ENCODE data around the gene IRF2BP2.
A peak's percentile ranks its signal among the peaks of the same experiment; 100 is the strongest.

The IRF2BP2 gene

DNA sequence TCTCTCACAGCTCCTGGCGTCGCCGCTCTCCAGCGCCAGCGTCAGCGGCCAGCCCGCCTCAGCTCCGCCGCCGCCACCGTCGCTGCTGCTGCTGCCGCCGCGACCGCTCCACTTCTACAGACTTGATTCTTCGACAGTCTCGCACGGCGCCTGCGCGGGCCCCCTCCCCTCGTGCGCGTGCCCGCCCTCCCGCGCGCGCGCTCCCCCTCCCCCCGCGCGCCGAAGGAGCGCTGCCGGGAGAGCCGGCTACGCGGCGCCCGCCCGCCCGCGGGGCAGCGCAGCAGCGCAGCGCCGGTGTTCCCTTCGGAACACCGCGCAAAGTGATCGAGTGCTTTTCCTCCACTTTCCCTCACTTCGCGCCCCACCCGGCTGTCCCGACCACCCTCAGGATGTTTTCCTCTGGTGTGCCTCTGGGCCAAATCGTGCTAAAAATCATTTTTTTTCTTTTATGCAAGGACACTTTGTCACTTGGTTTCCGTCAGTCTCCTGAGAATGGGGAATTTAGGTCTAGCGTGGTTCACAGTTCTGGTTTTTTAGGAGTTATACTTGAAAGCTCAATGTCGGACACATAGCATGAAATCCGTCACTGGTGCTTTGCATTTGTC lies at the start of gene IRF2BP2:
TSS of gene IRF2BP2 (minus strand) at position 118 of the 605 bp plus-strand sequence. CDS start 684 bp downstream, outside the sequence.
- H3K4me3 ChIP-seq (ENCODE audit: low read depth, low read length): peak within 1 kb of the TSS; percentile 76

DNA sequence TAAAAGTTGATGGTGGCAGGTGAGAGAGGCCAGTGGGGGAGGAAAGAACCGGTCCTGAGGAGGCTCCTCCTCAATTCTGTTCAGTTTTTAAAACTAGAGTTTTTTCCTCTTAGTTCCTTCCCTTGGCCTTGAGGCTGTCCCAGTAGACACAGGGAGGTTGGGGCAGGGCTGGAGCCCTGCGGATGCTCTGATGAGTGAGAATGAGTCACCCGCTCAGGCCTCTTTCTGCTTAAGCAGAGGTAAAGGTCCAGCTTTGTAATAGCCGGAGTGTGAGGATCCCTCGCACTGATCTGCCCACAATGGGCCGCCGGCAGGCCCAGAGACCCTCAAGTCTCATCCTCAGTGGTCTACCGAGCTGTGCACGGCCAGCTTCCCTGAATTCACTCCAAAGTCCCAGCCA lies 49.6 kb upstream of the IRF2BP2 start:
- no peak overlapping the region for H3K4me3 ChIP-seq (ENCODE audit: low read depth, low read length)

DNA sequence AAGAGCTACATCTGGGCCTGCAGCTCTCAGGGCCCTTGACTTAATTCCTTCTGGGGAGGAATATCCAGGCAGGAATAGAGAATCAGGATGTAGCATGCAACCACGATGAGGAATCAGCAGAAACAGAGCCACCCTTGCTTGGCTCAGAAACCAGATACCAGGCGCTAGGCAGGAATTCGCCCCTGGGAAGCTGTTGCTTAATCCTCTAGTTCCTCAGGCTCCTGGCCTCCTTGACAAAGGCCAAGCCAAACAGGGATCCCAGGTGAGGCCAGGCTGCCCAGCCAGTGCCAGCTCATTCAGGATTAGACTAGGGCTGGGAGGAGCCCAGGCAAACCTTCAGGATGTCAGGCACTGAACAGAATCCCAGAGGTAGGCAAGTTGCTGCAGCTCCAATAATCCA lies 48.2 kb upstream of the IRF2BP2 start:
- H3K4me3 ChIP-seq (ENCODE audit: low read depth, low read length): no peak overlapping the region

DNA sequence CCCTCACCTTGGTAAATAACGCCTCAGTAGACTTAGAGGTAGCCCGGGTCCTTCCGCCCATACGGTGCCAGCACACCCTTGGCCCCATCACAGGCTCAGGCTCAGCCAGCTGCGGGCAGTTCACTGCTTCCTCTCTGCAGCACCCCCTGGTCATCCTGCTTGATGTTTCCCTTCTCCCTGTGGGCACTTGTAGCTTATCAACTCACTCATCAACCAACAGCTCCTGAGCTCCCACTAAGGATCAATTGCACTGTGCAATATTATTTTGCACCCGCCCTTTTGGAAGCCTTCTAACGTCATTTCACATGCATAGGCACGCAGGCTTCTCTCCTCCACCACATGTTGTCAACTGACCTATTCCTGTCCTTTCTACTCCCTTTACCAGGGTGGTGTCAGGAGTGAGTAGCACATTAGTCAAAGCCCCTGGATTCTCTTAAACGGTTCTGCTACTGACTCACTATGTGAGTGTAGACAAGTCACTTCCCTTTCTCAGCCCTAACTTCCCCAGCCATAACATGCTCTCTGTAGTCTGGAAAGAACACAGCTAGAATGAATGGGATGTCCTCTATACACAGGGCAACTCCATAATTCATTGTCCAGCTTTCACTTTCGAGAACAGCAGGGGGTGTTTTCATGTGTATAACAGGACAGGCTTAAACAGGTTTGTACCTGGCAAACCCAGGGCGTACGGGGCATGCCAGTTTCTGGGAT lies 47.1 kb upstream of the IRF2BP2 start:
- no peak overlapping the region for H3K4me3 ChIP-seq (ENCODE audit: low read depth, low read length)

DNA sequence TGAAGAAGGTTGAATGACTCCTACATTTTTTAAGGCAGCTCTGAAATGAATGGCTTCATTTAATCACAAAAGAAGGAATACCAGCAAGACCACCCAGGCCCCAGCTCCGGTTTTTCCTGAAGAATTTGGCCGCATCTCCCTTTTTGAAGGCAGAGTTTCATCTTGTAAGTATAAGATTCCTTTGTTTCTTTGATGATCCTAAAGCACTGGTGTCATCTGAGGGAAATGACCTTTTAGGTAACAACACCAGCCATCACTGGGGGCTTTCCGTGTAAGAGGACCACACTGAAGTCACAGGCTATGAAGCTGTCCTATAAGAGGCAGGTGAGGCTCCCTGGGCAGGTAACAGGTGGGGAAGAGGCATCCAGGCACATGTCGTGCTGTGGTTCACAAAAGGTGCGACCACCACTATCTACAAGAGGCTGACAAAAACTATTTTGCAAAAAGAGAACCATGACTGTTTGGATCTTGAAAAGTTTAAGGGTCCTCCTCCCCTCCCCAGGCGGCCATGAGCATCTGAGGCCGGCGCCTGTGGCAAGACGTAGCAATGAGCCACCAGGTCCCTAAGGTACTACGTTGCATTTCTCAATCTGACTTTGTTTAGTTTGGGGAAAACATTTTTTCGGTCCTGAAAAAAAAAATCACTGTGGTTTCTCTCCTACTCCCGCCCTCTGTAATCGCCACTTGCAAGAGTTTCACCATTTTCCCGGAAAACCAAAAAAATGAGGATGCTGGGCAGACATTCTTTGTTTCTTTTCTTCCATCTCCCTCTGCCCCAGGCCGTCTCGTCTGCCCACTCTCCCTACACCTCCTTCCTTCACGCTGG lies 46.3 kb upstream of the IRF2BP2 start:
- no peak overlapping the region for H3K4me3 ChIP-seq (ENCODE audit: low read depth, low read length)

DNA sequence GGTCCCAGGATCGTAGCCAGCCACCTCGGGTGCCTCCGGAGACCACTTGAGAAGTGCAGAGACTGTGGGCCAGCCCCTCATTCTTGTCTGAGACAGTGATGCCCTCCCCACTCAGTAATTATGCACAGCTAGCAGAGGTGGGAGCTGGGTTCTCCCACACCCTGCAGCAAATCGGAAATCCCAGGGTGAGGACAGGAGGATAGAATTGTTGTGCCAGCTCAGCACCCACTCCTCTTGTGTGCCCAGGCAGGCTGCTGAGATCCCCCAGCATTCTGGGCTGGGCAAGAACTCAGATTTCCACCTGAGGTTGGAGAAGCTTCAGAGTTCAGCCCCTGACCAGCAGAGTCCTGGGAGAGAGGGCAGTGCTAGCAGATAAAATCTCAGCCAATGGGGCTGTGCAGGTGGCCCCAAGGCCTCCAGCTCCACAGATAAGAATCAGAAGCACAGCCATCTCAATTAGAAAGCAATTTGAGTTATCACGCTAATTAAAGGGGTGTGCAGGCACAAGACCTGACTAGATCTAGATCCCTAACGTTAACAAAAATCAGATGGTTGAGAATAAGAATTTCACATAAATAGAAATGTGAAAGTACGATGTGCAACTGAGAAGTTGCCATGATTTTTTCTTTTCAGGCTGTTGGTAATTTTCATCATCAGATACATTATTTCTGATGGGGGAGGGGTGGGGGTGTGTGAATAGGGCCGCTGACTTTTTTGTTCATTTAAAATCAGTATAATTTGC lies 45.5 kb upstream of the IRF2BP2 start:
- no peak overlapping the region for H3K4me3 ChIP-seq (ENCODE audit: low read depth, low read length)

DNA sequence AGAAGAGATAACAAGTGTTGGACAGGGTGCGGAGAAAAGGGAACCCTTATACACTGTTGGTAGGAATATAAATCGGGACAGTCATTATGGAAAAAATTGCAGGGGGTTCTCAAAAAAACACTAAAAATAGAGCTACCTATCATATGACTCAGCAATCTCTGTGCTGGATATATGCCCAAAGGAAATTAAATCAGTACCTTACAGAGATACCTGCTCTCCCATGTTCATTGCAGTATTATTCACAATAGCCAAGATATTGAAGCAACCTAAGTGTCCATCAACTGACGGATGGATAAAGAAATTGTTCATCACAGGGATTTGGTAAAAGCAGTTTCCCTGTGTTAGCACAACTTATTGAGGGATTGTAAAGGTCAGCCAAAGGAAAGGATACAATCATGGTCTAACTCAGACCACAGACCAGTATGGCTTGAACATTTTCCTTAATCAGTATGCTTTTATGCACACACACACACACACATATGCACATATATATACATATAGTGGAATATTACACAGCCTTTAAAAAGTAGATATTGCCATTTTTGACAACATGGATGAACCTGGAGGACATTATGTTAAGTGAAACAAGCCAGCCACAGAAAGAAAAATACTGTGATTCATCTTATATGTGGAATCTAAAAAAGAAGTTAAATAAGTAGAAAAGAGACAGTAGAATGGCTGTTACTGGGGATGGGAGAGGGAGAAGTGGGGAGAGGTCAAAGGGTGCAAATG lies 44.2 kb upstream of the IRF2BP2 start:
- H3K4me3 ChIP-seq (ENCODE audit: low read depth, low read length): no peak overlapping the region

DNA sequence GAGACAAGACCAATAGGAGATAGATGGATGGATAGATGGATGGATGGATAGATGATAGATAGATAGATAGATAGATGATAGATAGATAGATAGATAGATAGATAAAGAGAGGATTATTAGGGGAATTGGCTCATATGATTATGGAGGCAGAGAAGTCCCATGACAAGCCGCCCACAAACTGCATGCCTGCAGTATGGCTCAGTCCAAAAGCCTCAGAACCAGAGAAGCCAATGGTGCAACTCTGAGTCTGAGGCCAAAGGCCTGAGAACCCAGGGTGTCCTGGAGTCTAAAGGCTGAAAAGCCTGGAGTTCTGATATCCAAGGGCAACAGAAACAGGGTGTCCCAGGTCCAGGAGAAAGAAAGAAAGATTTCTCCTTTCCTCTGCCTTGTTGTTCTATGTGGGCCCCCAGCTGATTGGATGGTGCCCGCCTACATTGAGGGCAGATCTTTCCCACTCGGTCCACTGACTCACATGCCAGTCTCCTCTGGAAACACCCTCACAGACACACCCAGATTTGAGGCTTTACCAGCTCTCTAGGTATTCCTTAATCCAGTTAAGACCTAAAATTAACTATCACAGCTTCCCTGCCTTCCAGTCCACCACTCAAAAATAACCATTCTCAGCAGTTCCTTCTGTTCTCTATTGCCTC lies 39.6 kb upstream of the IRF2BP2 start:
- H3K4me3 ChIP-seq (ENCODE audit: low read depth, low read length): no peak overlapping the region

DNA sequence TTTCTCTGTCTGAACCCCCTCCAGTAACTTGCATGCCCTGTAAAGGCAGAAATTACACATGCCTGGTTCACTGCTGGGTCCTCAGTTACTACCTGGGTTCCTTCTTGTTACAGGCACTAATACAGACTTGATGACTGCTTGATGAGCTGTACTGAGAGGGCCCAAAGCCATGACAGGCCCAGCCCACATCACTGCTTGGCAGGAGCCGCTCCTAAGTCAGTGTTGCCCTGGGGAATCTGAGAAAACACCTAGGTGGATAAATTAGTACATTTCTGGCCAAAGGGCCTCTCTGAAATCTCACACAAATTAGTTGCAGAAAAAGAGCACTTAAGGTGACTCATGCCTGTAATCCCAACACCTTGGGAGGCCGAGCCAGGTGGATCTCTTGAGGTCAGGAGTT lies 37.8 kb upstream of the IRF2BP2 start:
- no peak overlapping the region for H3K4me3 ChIP-seq (ENCODE audit: low read depth, low read length)

DNA sequence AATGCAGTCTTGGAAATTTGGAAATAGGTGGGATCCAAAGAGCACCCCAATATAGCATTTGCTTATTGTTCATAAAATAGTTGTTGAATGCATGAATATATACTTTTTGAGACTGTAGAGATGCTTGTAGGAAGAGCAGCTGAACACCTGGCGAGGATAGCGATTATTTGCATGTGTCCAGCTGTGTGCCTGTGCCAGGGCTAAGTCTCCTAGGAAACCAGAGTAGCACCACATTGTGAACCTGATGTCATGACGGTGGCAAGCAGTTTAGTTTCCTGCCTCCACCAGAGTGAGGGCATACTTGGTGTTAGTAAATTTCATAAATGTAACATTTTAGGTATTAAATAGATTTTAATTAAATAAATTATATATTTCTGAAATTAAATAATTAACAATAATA lies 37.3 kb upstream of the IRF2BP2 start:
- no peak overlapping the region for H3K4me3 ChIP-seq (ENCODE audit: low read depth, low read length)

DNA sequence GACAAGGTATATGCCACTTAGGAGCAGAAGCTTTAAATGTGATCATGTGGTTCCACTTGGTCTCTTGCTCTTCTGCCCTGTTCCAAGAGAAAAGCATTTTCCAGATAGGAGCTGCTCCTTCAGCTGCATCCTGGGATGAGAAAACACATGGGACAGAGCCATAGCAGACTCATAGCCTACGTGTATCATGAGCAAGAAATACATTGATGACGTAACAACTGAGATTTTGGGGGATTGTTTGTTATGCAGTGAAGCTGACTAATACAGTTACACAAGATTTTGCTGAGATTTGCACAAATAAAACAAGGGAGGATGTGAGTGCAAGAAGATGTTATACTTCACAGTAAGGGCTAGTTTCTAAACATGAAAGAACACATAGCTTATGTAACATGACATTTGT lies 36.0 kb upstream of the IRF2BP2 start:
- H3K4me3 ChIP-seq (ENCODE audit: low read depth, low read length): no peak overlapping the region

DNA sequence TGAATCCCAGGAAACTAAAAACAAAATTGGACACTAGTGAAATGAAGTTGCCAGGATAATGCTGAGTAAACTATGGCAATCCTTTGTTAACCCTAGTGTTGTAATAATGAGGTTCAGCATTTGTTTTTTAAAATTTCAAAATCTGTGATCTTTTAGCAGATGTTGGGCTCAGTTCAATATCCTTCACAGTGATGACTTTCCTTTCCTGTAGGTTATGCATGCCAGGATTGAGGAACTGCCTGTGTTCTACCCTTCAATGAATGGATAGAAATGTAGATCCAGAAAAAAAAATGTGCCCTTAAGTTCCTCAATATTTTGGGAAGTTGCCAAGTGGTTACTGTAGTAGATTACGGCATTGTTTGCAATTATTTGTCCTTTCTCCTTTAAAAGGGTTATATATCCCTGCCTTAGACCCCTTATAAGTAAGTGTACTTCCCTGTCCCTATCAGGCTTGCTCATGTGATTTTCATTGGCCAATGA lies 35.5 kb upstream of the IRF2BP2 start:
- no peak overlapping the region for H3K4me3 ChIP-seq (ENCODE audit: low read depth, low read length)

DNA sequence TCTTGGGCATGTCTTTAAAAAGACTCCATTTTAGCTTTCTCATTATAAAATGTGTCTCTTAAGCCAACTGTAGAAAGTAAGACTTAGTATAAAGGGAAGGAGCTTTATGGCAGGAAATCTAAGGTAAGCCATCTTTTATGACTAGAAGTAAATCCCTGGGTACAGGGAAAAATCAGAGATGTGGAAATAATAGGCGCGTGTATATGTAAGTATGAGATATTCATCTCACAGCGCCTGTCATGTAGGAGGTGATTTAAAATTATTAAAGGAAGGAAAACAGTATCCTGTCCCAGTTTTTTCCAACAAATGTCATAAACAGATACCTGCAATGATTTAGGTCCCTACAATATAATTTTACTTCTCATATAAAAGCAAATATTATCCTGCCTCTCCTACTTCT lies 35.0 kb upstream of the IRF2BP2 start:
- H3K4me3 ChIP-seq (ENCODE audit: low read depth, low read length): no peak overlapping the region

DNA sequence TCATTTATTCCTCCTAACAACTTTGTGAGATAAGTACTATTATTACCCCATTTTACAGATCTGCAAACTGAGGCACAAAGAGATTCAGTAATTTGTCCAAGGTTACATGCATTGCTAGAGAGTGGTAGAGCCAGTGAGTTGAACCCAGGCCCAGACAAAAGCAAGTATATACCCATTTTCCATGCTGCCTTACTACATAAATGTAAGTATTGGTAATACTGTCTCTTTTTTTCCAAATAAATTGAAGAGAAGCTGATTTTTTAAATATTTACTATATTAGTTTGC lies 33.8 kb upstream of the IRF2BP2 start:
- H3K4me3 ChIP-seq (ENCODE audit: low read depth, low read length): no peak overlapping the region

DNA sequence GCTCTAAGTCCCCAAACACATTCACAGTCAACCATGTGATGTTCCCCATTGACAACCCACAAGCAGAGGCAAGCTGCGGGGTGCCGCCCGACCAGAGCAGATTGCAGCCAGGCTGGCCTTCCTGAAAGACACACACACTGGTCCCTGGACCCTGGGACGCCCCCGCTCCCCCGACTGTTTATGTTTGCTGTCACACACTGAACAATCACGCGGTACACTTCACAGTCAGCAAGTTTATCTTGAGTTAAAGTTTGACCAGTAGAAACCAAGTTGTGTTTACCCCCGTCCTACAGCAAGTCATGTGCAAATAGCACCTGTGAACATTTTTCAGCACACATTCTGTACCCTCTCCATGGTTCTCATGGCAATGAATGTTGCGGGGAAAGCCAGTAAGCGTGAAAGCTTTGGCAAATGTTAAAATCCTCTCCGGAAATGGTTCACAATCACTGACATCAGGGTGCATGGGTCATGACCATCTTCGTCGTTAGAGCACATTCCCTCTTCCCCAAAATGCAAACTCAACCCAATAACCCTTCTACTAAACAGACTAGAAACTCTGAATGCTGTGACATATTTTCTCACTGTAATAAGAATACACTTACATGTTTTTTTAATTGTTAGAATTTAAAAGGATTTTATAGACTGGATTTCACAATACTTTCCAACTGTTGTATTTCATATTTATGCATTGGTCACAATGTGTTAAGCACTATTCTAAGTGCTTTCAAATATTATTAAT lies 33.3 kb upstream of the IRF2BP2 start:
- H3K4me3 ChIP-seq (ENCODE audit: low read depth, low read length): no peak overlapping the region

DNA sequence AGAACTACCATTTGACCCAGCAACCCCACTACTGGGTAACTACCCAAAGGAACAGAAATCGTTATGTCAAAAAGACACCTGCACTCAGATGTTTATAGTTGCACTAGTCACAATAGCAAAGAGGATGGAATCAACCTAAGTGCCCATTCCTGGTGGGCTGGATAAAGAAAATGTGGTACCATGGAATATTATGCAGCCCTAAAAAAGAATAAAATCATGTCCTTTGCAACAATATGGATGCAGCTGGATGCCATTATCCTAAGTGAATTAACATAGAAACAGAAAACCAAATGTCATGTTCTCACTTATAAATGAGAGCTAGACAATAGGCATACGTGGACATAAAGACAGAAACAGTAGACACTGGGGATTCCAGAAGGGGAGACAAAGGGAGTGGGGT lies 32.5 kb upstream of the IRF2BP2 start:
- H3K4me3 ChIP-seq (ENCODE audit: low read depth, low read length): no peak overlapping the region

DNA sequence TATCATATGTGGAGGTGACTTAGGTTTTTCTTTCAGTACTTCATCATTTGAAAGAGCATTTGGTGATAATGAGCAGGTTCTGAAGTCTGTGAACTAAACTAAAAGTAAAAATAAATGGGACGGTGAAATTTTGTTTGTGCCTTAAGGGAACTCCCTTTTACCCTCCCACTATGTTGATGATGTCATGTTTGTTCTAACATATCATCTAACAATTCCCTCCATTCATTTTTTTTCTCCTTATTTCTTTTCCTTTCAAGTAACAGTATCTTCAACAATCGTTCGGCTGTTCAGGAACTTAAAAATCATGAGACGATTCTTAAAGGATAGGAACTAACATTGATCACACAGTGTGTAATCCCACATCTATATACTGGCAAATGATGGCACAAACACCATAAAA lies 30.0 kb upstream of the IRF2BP2 start:
- H3K4me3 ChIP-seq (ENCODE audit: low read depth, low read length): no peak overlapping the region

DNA sequence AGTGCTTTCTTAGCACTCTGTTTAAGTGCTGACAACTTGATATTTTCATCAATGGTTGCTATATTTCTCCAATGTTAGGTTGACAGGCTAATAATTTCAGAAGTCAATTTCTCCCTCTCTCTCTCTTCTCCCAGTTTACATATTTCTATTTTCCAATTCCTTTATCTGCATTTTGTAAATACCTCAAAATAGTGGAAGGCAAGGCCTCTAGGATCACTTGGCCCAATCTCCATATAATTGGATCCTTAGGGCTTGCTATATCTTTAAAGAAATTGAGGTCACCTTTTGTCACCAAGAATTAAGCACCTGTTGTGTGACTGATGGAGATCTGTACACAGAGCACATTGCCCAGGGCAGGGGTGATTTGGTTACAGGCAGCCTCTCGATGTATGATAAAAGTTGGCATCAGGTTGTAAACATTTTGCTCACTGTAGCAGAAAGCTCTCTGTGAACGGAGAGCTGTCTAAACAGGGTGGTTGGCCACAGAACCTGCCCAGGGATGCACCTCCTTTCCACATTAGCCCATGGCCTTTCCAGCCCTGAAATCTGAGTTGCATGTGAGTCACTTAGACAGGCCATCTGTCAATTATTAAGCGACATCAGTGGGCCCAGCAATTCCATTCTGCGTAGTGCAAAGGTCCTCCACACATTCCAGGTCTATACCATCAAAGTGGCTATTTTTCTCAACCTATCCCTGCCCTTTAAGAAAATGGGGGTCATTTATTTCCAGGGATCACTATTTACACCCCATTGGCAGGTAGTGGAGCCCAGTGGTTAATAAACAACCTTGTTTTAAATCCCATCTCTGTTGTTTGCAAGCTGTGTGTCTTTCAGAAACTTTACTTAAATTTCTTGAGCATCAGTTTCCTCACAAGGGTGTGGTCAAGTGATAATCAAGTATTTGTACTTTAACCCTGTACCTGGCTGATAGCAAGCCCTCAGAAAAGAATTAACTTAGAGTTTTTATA lies 29.1 kb upstream of the IRF2BP2 start:
- no peak overlapping the region for H3K4me3 ChIP-seq (ENCODE audit: low read depth, low read length)

Measured in iPS-11a (cell line).